ENCODE results near the gene NPW. TPM values are rescaled to one million over a fixed set of nuclear protein-coding genes. Genes with fewer than 3 reads are reported as not detected.

The NPW gene
- total RNA-seq, 2 donors from 2014 or later: 1.8 to 3.6 TPM

GRCh38 chr16:1974157-1975070 is 45.2 kb upstream of the NPW start:
- intact Hi-C loops (cut with DNase I): no loop called here
- no peaks in the 10 kb centered on the region for H3K9me3 ChIP-seq
- peaks cover 11 to 13% of the 10 kb centered on the region in 2 donors for H3K36me3 ChIP-seq
- no peak for TF ChIP-seq POLR2AphosphoS5 (IDR thresholded peaks at IDR 0.05)
- TF ChIP-seq CTCF (IDR thresholded peaks at IDR 0.05): no peak
- TF ChIP-seq POLR2A (IDR thresholded peaks at IDR 0.05): no peak
- H3K27ac ChIP-seq: no peak overlapping the region
- no peak for DNase-seq (ENCODE audit: low spot score)
- no peak overlapping the region for H3K4me3 ChIP-seq
- H3K27me3 ChIP-seq (replicated peaks; ENCODE audit: insufficient read depth): no peaks in the 10 kb centered on the region
- 92% methylated on average over 34 of the region's 42 CpGs for WGBS
- H3K4me1 ChIP-seq (replicated peaks): peaks cover 6% of the 10 kb centered on the region

GRCh38 chr16:1975432-1976215 is 44.0 kb upstream of the NPW start:
- Histone ChIP-seq H3K9me3 (no peaks in the 10 kb centered on the region), H3K36me3 (peaks cover 11 to 13% of the 10 kb centered on the region in 2 donors), H3K27me3 (replicated peaks; ENCODE audit: insufficient read depth) (no peaks in the 10 kb centered on the region), H3K27ac (no peak overlapping the region), H3K4me3 (no peak overlapping the region), H3K4me1 (replicated peaks) (peaks cover 6% of the 10 kb centered on the region)
- no peak for TF ChIP-seq POLR2AphosphoS5 (IDR thresholded peaks at IDR 0.05)
- TF ChIP-seq CTCF (IDR thresholded peaks at IDR 0.05): no peak
- TF ChIP-seq POLR2A (IDR thresholded peaks at IDR 0.05): no peak
- WGBS: 90% methylated on average over 33 of the region's 33 CpGs
- no peak for DNase-seq (ENCODE audit: low spot score)
- intact Hi-C loops (cut with DNase I): no loop called here

- Histone ChIP-seq H3K4me3 (no peak overlapping the region), H3K4me1 (replicated peaks) (peaks cover 6% of the 10 kb centered on the region), H3K27ac (no peak overlapping the region), H3K27me3 (replicated peaks; ENCODE audit: insufficient read depth) (no peaks in the 10 kb centered on the region), H3K36me3 (peaks cover 11 to 13% of the 10 kb centered on the region in 2 donors), H3K9me3 (no peaks in the 10 kb centered on the region)
- TF ChIP-seq POLR2AphosphoS5 (IDR thresholded peaks at IDR 0.05) (no peak), POLR2A (IDR thresholded peaks at IDR 0.05) (no peak), CTCF (IDR thresholded peaks at IDR 0.05) (no peak)
- intact Hi-C loops (cut with DNase I): no loop called here
- DNase-seq (ENCODE audit: low spot score): no peak
- WGBS: 96% methylated on average over 4 of the region's 8 CpGs
These were observed 43.4 kb upstream of the NPW start for GRCh38 chr16:1976216-1976520.

GRCh38 chr16:1976951-1977874 is 42.4 kb upstream of the NPW start:
- WGBS: 90% methylated on average over 33 of the region's 33 CpGs
- H3K4me3 ChIP-seq: no peak overlapping the region
- H3K36me3 ChIP-seq: peaks cover 11 to 13% of the 10 kb centered on the region in 2 donors
- peaks cover 6% of the 10 kb centered on the region for H3K4me1 ChIP-seq (replicated peaks)
- TF ChIP-seq POLR2A (IDR thresholded peaks at IDR 0.05): no peak
- peak overlapping the region in 1 of 2 donors; percentile 77 for H3K27ac ChIP-seq
- no peaks in the 10 kb centered on the region for H3K9me3 ChIP-seq
- no peaks in the 10 kb centered on the region for H3K27me3 ChIP-seq (replicated peaks; ENCODE audit: insufficient read depth)
- no peak for DNase-seq (ENCODE audit: low spot score)
- intact Hi-C loops (cut with DNase I): no loop called here

GRCh38 chr16:1977875-1978268 is 41.7 kb upstream of the NPW start:
- no peak for DNase-seq (ENCODE audit: low spot score)
- Histone ChIP-seq H3K4me1 (replicated peaks) (peaks cover 2% of the 10 kb centered on the region), H3K27ac (peak overlapping the region in 1 of 2 donors; percentile 77), H3K27me3 (replicated peaks; ENCODE audit: insufficient read depth) (no peaks in the 10 kb centered on the region), H3K36me3 (peaks cover 11 to 13% of the 10 kb centered on the region in 2 donors), H3K4me3 (no peak overlapping the region), H3K9me3 (no peaks in the 10 kb centered on the region)
- TF ChIP-seq CTCF (IDR thresholded peaks at IDR 0.05) (no peak), POLR2AphosphoS5 (IDR thresholded peaks at IDR 0.05) (no peak), POLR2A (IDR thresholded peaks at IDR 0.05) (no peak)
- intact Hi-C loops (cut with DNase I): no loop called here
- WGBS: 92% methylated on average over 18 of the region's 18 CpGs
